GM23338 (cell line): ENCODE results near the gene ACOXL. TPM values are rescaled to one million over a fixed set of nuclear protein-coding genes. Genes with fewer than 3 reads are reported as not detected.

Experiments
- ATAC-seq: fragments of 200-7000 bp; cut with Tn5 transposase; 3 replicates; pipeline ENCODE4 v1.9.1; 2020
- DNase-seq: peaks from one replicate; pipeline ENCODE4 v3.0.0-alpha.2; 2015; ENCODE audit warnings: low spot score
- H2AFZ ChIP-seq: fragments of 200-600 bp; sonication (generic); 2 replicates; pipeline ENCODE4 v1.8.0; 2016; ENCODE audit warnings: antibody characterized with exemption, mild to moderate bottlenecking, moderate library complexity
- H3F3A ChIP-seq: fragments of 200-600 bp; sonication (generic); replicated peaks from 2 replicates; pipeline ENCODE4 v1.8.0; 2017; ENCODE audit warnings: antibody characterized with exemption, mixed run types, low read depth
- H3K27ac ChIP-seq: fragments of 200-600 bp; sonication (generic); 2 replicates; pipeline ENCODE4 v1.6.1; 2016; ENCODE audit warnings: low read depth
- H3K27me3 ChIP-seq: fragments of 200-600 bp; sonication (generic); 2 replicates; pipeline ENCODE4 v1.8.0; 2016; ENCODE audit warnings: mild to moderate bottlenecking, mixed run types, moderate library complexity; ENCODE audit not compliant: insufficient read depth
- H3K36me3 ChIP-seq: fragments of 200-600 bp; sonication (generic); 2 replicates; pipeline ENCODE4 v1.8.0; 2016; ENCODE audit warnings: mild to moderate bottlenecking; ENCODE audit not compliant: insufficient read depth
- H3K4me1 ChIP-seq: fragments of 200-600 bp; sonication (generic); 2 replicates; pipeline ENCODE4 v1.8.0; 2016; ENCODE audit warnings: mild to moderate bottlenecking, moderate library complexity; ENCODE audit not compliant: insufficient read depth
- H3K4me2 ChIP-seq: fragments of 200-600 bp; sonication (generic); 2 replicates; pipeline ENCODE4 v1.7.1; 2017; ENCODE audit warnings: mixed run types
- H3K4me3 ChIP-seq: fragments of 200-600 bp; sonication (generic); 2 replicates; pipeline ENCODE4 v1.6.1; 2016; ENCODE audit warnings: mixed run types
- H3K79me2 ChIP-seq: fragments of 200-600 bp; sonication (generic); replicated peaks from 2 replicates; pipeline ENCODE4 v1.8.0; 2017; ENCODE audit warnings: mild to moderate bottlenecking; ENCODE audit not compliant: insufficient read depth
- H3K9me2 ChIP-seq: fragments of 200-600 bp; sonication (generic); 2 replicates; pipeline ENCODE4 v1.8.0; 2017; ENCODE audit not compliant: insufficient read depth
- H4K20me1 ChIP-seq: fragments of 200-600 bp; sonication (generic); replicated peaks from 2 replicates; pipeline ENCODE4 v1.8.0; 2017; ENCODE audit warnings: mild to moderate bottlenecking; ENCODE audit not compliant: insufficient read depth
- H3K27ac Mint-ChIP-seq: 2 replicates; pipeline ENCODE4 v1.8.0; 2020; ENCODE audit warnings: inconsistent platforms, mild to moderate bottlenecking, moderate library complexity, mixed read lengths
- H3K27me3 Mint-ChIP-seq: 3 replicates; pipeline ENCODE4 v1.8.0; 2022; ENCODE audit warnings: low read depth, mild to moderate bottlenecking, moderate library complexity, mixed read lengths, inconsistent platforms; ENCODE audit not compliant: insufficient read depth, poor library complexity
- H3K36me3 Mint-ChIP-seq: 3 replicates; pipeline ENCODE4 v1.8.0; 2021; ENCODE audit warnings: low read depth, mild to moderate bottlenecking, inconsistent platforms, moderate library complexity, mixed read lengths
- H3K4me1 Mint-ChIP-seq: 3 replicates; pipeline ENCODE4 v1.8.0; 2020; ENCODE audit warnings: mild to moderate bottlenecking, inconsistent platforms, mixed read lengths
- H3K4me3 Mint-ChIP-seq: 3 replicates; pipeline ENCODE4 v1.8.0; 2021; ENCODE audit warnings: moderate library complexity, mild to moderate bottlenecking, inconsistent platforms, mixed read lengths
- H3K9me3 Mint-ChIP-seq: 3 replicates; pipeline ENCODE4 v1.8.0; 2020; ENCODE audit warnings: moderate library complexity, mild to moderate bottlenecking, inconsistent platforms, mixed read lengths
- CREB1 ChIP-seq: fragments of 250-450 bp; sonication (Bioruptor Pico); IDR thresholded peaks from 2 replicates; pipeline ENCODE4 v1.5.0; 2020; ENCODE audit warnings: low read depth, mild to moderate bottlenecking, moderate library complexity
- EZH2 ChIP-seq: fragments of 200-600 bp; sonication (generic); IDR thresholded peaks from one replicate; pipeline ENCODE4 v1.8.0; 2017; ENCODE audit warnings: antibody characterized with exemption, mild to moderate bottlenecking, low read depth; ENCODE audit not compliant: unreplicated experiment
- EZH2phosphoT487 ChIP-seq: fragments of 200-600 bp; sonication (generic); IDR thresholded peaks from one replicate; pipeline ENCODE4 v1.8.1; 2018; ENCODE audit warnings: antibody characterized with exemption; ENCODE audit not compliant: unreplicated experiment
- NANOG ChIP-seq: IDR thresholded peaks from 2 replicates; pipeline ENCODE4 v1.6.1; 2016; ENCODE audit warnings: antibody characterized with exemption, borderline replicate concordance
- POLR2AphosphoS5 ChIP-seq: IDR thresholded peaks from 2 replicates; pipeline ENCODE4 v1.6.1; 2016; ENCODE audit warnings: antibody characterized with exemption, low read depth
- STAT1 ChIP-seq: IDR thresholded peaks from one replicate; pipeline ENCODE4 v1.6.1; 2016; ENCODE audit warnings: antibody characterized with exemption; ENCODE audit not compliant: unreplicated experiment
- ZNF114 ChIP-seq: fragments of 250-450 bp; sonication (Bioruptor Pico); IDR thresholded peaks from 2 replicates; pipeline ENCODE4 v1.5.0; 2020; ENCODE audit warnings: mild to moderate bottlenecking, moderate library complexity
- ZNF331 ChIP-seq: fragments of 250-450 bp; sonication (Bioruptor Pico); IDR thresholded peaks from 2 replicates; pipeline ENCODE4 v1.5.0; 2020; ENCODE audit warnings: low read depth, mild to moderate bottlenecking, moderate library complexity
- polyA plus RNA-seq: library from polyadenylated mRNA; unstranded; fragments of >200 nt; fragmentation: Nextera tagmentation; extraction: Ambion mirVana; gene quantifications from 2 replicates; pipeline ENCODE4 v1.2.1, GENCODE V29; 2016
- total RNA-seq: library from RNA; depleted of rRNA; stranded (reverse); fragments of >200 nt; shearing (Covaris generic); gene quantifications from 2 replicates; pipeline ENCODE4 v1.2.3, GENCODE V29; 2014
- TF ChIP-seq, protein P1 (sequence below): IDR thresholded peaks from 2 replicates; pipeline ENCODE4 v1.6.1; 2016; ENCODE audit warnings: antibody characterized with exemption
- TF ChIP-seq, protein P2 (sequence below), 2 experiments: fragments of 200-600 bp in 1 of 2; sonication (generic) in 1 of 2; conservative IDR thresholded peaks; 2 replicates each; pipeline versions ENCODE4 v1.5.1 to v1.6.1; 2016 to 2017; ENCODE audit warnings: antibody characterized with exemption in 2 of 2, low read depth in 2 of 2, mild to moderate bottlenecking in 2 of 2, moderate library complexity in 1 of 2
- TF ChIP-seq, protein P3 (sequence below): IDR thresholded peaks from one replicate; pipeline ENCODE4 v1.6.1; 2018; ENCODE audit warnings: antibody characterized with exemption; ENCODE audit not compliant: unreplicated experiment

Gene ACOXL
- total and polyA plus RNA-seq, 2 experiments from 2014 or later = 9.0 to 14.7 TPM

DNA sequence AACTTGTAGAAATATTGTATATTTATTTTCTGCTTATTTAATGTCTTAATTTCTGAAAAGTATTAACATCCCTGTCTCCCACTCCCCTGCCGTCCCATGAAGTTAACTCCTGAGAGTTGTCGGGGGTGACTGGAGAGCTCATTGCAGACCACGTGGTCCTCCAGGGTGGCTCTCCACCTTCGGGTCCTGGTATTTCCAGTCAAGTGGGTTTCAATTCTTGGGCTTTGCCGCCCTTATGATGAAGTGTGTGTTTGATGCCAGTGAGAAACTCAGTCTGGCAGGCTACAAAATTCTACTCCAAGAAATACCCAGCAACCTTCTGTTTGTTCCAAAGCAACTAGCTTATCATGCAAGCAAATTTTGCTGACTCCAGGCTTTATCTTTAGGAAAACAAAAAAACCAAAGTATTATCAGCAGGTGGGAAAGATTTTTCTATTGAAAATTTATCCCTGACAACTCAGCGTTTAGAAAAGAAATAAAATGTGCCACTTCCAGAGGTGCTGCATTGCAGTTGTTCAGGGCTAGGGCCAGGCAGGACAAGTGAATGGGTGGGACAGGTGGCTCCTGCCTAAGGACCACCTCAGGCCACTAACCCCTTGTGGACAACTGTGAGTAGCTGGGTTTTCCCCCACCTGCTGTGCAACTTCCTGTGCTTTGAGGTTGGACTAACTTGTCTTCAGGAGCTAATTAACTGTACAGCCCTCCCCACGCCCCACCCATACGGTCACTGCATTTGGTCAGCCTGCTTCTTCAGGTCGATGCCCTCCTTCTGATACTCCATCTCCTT, 434.9 kb downstream of the ACOXL start (continued):
- TF ChIP-seq, protein P1, sequence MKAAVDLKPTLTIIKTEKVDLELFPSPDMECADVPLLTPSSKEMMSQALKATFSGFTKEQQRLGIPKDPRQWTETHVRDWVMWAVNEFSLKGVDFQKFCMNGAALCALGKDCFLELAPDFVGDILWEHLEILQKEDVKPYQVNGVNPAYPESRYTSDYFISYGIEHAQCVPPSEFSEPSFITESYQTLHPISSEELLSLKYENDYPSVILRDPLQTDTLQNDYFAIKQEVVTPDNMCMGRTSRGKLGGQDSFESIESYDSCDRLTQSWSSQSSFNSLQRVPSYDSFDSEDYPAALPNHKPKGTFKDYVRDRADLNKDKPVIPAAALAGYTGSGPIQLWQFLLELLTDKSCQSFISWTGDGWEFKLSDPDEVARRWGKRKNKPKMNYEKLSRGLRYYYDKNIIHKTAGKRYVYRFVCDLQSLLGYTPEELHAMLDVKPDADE = no peak
- TF ChIP-seq, protein P2, sequence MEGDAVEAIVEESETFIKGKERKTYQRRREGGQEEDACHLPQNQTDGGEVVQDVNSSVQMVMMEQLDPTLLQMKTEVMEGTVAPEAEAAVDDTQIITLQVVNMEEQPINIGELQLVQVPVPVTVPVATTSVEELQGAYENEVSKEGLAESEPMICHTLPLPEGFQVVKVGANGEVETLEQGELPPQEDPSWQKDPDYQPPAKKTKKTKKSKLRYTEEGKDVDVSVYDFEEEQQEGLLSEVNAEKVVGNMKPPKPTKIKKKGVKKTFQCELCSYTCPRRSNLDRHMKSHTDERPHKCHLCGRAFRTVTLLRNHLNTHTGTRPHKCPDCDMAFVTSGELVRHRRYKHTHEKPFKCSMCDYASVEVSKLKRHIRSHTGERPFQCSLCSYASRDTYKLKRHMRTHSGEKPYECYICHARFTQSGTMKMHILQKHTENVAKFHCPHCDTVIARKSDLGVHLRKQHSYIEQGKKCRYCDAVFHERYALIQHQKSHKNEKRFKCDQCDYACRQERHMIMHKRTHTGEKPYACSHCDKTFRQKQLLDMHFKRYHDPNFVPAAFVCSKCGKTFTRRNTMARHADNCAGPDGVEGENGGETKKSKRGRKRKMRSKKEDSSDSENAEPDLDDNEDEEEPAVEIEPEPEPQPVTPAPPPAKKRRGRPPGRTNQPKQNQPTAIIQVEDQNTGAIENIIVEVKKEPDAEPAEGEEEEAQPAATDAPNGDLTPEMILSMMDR (conservative IDR thresholded peaks at IDR 0.05; ENCODE audit: low read depth in 2 of 2) = no peak
- no peak for TF ChIP-seq CREB1 (CRISPR knock-in tag)
- no peak for TF ChIP-seq NANOG
- TF ChIP-seq ZNF331 (CRISPR knock-in tag) = no peak
- TF ChIP-seq ZNF114 (CRISPR knock-in tag) = no peak
- TF ChIP-seq, protein P3, sequence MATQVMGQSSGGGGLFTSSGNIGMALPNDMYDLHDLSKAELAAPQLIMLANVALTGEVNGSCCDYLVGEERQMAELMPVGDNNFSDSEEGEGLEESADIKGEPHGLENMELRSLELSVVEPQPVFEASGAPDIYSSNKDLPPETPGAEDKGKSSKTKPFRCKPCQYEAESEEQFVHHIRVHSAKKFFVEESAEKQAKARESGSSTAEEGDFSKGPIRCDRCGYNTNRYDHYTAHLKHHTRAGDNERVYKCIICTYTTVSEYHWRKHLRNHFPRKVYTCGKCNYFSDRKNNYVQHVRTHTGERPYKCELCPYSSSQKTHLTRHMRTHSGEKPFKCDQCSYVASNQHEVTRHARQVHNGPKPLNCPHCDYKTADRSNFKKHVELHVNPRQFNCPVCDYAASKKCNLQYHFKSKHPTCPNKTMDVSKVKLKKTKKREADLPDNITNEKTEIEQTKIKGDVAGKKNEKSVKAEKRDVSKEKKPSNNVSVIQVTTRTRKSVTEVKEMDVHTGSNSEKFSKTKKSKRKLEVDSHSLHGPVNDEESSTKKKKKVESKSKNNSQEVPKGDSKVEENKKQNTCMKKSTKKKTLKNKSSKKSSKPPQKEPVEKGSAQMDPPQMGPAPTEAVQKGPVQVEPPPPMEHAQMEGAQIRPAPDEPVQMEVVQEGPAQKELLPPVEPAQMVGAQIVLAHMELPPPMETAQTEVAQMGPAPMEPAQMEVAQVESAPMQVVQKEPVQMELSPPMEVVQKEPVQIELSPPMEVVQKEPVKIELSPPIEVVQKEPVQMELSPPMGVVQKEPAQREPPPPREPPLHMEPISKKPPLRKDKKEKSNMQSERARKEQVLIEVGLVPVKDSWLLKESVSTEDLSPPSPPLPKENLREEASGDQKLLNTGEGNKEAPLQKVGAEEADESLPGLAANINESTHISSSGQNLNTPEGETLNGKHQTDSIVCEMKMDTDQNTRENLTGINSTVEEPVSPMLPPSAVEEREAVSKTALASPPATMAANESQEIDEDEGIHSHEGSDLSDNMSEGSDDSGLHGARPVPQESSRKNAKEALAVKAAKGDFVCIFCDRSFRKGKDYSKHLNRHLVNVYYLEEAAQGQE = no peak
- TF ChIP-seq EZH2 = no peak
- TF ChIP-seq POLR2AphosphoS5 = no peak
- no peak for TF ChIP-seq EZH2phosphoT487

- Histone ChIP-seq H3K4me3 (no peak overlapping the region), H3F3A (no peaks in the 10 kb centered on the region), H3K79me2 (no peaks in the 10 kb centered on the region), H3K27ac (no peak overlapping the region), H3K27me3 (no peaks in the 10 kb centered on the region), H4K20me1 (no peaks in the 10 kb centered on the region), H3K4me2 (no peak overlapping the region), H3K4me1 (peaks cover 22% of the 10 kb centered on the region), H3K36me3 (0 out of 2 replicates have a peak, but pooled peaks cover 6% of the 10 kb centered on the region), H2AFZ (no peak overlapping the region), H3K9me2 (no peaks in the 10 kb centered on the region)
- Mint-ChIP-seq H3K27me3 (peaks cover 10% of the 10 kb centered on the region), H3K27ac (no peak overlapping the region), H3K4me1 (peaks cover 44% of the 10 kb centered on the region), H3K4me3 (no peak overlapping the region), H3K9me3 (no peaks in the 10 kb centered on the region), H3K36me3 (peaks cover 19% of the 10 kb centered on the region; the same call in 2 of the 3 replicates)
- ATAC-seq (no peak), DNase-seq (no peak)
- no peak for TF ChIP-seq STAT1
- TF ChIP-seq CREB1 (CRISPR knock-in tag) = no peak
- TF ChIP-seq NANOG = no peak
- TF ChIP-seq, protein P2 (conservative IDR thresholded peaks at IDR 0.05; ENCODE audit: low read depth in 2 of 2) = no peak
- TF ChIP-seq ZNF114 (CRISPR knock-in tag) = no peak
- TF ChIP-seq ZNF331 (CRISPR knock-in tag) = no peak
Measured at GRCh38 chr2:111167863-111168162, 435.4 kb downstream of the ACOXL start.
